HG02678 (cell line): ENCODE data around the gene GGT7.
"Not testable (repeated sequence)": the region's sequence is repeated elsewhere in the genome, so short reads cannot be mapped to it uniquely, and the experiment has no call there.

Experiments
- ATAC-seq: cut with Tn5 transposase; IDR thresholded peaks from one replicate; pipeline ENCODE4 v1.9.1; 2021; ENCODE audit warnings: mild to moderate bottlenecking, moderate library complexity; ENCODE audit not compliant: unreplicated experiment

Gene GGT7

DNA sequence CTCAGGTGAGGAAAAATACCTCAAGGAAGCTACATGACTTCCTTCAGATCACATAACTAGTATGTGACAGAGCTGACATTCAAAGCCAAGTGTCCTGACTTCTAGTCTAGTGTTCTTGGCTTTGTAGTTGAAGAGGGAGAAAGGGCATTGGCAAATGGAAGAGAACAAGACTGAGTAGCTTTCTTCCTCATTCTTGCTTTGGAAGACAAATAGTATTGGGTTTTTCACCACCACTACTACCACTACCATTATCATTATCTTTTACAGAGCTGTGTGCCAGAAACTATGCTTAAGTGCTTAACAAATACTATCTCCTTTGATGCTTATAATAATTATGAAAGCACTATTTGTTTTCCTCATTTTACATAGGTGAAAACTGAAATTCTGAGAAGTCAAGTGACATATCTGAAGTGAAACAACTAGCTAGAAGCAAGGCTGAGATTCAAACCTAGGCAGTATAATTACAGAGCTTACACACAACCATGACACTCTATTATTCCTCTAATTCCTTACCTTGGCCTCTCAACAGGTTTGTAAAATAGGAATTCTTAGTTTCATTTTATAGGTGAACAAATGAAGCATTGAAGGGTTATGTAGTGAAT is 10.5 kb upstream of the GGT7 start:
- no peak for ATAC-seq

DNA sequence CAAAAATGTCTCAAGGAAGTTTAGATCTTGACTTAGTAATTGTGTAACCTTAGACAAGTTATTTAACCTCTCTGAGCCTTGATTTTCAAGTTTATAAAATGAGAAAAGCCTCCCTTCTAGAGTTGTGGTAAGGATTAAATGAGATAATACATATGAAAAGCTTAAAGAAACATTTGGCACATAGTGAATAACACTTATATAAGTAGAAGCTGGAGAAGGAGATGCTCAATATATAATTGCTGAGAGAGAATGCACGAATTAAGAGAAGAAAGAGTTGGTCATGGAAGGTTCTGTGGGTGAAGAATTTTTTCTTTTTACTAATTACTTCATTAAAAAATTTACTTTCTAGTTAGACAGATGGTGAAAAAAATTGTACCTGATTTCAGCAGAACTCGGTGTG is 9.0 kb upstream of the GGT7 start:
- no peak for ATAC-seq

DNA sequence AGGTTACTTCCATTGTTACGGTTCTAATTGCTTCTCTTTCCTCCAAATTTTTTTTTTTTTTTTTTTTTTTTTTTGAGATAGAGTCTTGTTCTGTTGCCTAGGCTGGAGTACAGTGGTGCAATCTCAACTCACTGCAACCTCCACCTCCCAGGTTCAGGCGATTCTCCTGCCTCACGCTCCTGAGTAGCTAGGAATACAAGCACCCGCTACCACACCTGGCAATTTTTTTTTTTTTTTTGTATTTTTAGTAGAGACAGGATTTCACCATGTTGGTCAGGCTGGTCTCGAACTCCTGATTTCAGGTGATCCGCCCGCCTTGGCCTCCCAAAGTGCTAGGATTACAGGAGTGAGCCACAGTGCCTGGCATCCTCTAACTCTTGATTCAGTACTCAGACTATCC is 8.3 kb upstream of the GGT7 start:
- ATAC-seq, result not testable (repeated sequence)

DNA sequence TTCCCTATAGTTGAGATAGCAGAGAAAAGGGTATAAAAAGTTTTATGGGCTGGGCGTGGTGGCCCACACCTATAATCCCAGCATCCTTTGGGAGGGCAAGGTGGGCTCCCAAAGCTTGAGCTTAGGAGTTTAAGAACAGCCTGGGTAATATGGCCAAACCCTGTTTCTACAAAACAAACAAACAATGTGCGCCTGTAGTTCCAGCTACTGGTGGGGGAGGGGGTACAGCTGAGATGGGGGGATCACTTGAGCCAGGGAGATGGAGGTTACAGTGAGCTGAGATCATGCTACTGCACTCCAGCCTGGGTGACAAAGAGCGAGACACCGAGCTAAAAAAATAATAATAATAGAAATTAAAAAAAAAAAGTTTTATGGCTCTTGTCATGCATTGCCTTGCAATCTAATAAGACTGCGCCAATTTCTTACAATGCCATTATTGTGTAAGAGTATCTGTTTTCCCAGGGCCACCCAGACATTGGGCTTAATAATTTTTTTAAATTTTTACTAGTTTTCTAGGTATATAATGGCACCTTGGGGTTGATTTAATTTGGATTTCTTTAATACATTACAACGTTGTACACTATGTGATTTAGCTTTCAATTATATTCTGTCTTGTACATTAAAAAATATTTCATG is 7.7 kb upstream of the GGT7 start:
- no peak for ATAC-seq

DNA sequence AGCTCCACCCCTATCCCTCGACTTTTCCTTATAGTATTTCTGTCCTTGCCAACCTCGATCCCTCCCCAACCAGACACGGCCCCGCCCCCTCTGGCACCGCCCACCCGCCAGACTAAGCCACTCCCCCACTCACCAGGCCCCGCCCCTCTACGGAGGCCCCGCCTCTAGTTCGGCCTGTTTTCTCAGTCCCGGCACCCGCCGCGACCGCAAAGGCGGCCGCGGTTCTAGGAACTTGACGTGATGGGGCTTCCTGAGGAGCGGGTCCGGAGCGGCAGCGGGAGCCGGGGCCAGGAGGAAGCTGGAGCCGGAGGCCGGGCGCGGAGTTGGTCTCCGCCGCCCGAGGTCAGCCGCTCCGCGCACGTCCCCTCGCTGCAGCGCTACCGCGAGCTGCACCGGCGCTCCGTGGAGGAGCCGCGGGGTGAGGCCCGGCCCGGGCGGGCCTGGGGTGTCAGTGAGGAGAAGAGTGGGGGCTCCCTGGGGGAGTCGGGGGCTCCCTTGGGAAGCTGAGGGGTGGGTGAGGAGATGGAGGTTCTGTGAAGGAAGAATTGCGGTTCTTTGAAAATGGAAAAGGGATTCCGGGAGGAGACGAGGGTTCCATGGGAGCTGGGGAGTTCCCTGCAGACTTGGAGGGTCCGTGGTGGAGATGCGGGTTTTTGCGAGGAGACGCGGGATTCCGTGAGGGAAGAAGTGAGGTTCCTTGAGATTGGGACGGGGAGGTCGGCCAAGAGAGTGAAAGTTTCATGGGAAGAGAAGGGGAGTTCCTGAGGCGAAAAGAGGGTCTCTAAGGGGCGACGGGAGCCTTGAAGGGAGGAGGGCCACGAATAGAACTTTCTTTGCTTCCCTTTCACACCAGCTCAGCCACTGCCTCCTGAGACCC is 4.0 kb upstream of the GGT7 start, which contains the start of gene ACSS2:
TSS of gene ACSS2 (plus strand) at position 207 of the 877 bp plus-strand sequence. CDS start at position 241, 34 bp downstream.
- ATAC-seq, result peak; percentile 65

DNA sequence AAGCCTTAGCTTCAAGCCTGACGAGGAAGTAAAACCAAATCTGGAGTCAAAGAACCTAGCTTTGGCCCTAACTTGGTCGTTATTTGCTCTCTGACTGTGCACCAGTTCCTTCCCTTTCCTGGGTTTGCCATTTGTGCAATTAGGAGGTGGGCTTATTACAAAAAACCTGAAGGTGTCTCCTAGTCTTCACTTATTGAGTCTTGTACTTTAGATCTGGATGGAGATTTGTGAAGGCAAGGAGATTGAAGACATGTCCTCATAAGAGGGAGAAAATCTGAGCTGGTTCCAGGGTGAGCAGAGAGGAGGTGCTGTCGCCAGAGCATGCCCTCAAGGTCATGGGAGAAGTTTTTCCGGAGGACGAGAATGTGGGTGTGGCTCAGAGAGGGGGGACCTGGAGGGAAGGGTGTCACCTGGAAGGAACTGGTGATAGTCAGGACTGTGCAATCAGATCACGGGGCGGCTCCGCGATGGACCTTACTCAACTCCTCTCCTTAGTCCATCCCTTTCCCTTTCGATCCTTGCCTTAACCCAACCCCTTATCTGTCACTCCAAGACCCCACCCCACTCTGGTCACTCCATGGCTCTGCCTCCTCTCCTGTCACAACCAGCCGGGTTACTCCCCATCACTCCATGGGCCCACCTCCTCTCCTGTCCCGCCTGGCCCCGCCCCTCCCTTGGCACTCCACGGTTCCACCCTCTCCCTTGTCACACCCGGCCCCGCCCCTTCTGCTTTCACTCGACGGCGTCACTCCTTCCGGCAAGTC is 3.2 kb upstream of the GGT7 start:
- peak; percentile 54 for ATAC-seq

DNA sequence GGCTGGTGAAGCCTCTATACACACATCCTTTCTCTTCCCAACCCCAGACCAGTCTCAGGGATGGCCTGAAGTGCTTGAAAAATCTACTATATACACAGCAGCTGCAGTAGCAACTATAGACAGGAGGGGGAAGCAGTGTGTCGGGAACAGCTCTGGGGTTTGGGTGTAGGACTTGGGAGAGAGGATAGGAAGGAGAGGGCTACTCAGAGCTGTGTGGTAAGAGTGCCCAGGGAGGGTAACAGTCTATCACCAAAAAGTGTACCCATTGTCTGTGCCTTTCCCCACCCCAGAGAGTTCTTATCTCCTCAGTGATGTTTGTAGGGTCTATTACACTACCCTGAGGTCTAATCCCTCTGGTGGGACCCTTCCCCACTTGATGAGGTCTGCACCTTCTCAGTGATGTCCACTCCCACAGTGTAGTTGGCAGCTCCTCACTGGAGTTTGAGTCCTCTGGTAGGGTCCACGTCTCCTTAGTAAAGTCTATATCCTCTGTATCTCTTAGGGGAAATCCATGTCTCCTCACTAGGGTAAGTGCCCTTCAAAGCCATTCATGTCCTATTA is 1.5 kb upstream of the GGT7 start:
- no peak for ATAC-seq

DNA sequence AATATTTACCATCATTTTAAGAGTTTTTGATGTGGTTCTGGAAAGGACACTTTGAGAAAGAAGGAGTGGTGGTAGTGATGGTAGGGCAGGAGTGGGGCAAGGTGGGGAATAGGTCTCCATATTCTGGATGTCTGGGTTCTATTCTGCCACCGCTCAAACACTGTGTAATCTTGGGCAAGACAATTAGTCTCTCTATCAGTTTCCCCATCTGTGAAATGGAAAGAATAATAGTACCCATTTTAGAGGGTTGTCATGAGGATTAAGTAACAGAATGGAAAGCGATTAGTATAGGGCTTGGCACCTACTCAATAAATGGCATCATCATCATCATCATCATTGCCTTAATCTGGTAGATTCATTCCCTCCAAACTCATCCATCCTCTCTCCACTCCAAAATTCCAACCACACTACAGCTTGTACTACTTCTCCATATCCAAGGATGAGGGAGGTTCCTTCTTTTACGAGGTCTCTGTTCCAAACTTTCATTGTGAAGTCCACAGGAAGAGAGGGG is 982 bp upstream of the GGT7 start:
- no peak for ATAC-seq

DNA sequence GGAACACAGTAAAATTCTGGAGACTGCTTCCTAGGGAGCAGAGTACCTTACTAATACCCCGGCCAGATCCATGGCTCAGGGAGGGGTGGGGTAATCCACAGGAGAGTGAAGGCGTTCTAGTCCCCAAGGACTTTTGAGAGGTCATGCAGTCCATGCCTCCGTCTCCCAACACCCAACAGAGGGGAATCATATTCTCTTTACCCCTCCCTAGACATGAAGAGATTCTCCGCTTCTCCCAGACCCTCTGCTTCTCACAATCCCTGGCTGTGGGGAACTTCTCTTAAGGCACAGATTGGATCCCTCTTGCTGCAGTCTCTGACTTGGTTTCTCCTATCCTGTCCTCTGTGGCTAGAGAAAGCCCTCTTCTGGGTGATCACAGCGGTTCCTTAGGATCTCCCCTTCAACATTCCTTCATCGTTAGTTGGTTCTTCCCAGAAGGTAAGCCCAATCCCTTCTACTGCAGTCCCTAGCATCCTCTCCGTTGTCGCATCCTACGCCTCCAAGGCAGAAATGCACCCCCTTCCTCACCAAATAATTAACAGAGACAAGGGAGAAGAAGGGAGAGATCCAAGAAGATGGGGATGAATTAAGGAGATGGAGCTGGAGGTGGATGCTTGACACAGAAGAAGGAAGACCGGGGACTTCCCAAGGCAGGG is 562 bp downstream of the GGT7 start:
- ATAC-seq, result no peak

DNA sequence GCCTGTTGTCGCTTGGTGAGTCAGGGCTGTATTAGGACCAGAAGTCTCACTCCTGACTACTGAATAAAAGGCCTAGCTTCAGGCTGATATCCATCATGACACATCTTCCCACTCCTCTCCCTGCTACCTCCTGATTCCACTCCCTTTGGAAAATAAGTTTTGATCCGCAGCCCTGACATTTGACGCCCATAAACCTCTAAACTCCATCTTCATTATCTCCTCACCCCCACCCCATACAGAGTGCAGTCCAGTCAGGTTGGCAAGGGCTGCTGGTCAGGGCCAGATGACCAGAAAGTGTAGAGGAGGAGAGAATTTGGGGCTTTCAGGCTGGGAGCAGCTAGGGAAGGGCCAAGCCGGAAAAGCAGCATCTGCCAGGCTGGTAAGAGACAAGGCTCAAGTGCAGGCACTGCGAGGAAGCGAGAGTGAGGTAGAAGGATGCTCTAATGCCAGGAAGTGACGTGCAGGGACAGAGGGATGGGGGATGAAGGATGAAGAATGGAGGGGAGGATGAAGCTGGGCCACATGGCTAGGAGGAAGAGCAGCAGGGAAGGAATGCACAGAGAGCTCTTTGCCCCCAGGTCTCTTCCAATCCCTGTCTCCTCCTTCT is 1.2 kb downstream of the GGT7 start:
- ATAC-seq, result no peak

DNA sequence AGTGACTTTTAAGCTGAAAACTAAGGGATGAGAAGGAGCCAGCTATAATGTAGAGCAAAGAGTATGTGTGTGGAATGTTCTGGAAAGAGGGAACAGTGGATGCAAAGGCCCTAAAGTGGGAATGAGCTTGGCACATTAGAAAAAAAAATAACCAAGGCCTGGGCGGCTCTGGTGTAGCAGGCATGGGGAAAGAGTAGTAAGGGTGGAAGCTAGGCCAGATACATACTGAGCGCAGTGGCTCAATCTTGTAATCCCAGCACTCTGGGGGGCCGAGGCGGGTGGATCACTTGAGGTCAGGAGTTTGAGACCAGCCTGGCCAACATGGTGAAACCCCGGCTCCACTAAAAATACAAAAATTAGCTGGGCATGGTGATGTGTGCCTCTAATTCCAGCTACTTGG is 8.4 kb downstream of the GGT7 start:
- ATAC-seq, result no peak

DNA sequence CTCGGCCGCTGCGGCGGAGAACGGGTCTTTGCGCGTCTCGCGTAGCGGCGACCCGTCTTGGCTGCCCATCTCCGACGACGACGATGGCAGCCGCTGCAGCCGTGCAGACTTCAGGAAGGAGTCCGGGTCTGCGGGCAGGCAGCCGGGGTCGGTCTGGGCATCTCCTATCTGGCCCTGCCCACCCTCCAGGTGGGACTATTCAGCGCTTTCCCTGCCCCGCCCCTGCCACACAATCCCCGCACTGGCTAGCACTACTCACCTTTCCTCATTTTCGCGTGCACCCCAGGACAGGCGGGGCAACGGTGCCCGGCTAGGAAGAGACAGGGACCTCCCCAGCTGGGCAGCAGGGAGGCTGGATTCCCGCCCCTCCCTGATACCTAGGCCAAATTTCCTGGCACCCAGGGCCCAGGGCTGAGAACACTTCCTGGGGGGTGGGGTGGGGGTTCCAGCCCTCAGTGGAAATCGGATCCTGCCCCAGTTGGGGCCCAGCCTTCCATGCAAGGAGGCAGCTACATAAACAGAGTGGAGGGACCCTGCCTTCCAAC is 9.2 kb downstream of the GGT7 start:
- no peak for ATAC-seq

DNA sequence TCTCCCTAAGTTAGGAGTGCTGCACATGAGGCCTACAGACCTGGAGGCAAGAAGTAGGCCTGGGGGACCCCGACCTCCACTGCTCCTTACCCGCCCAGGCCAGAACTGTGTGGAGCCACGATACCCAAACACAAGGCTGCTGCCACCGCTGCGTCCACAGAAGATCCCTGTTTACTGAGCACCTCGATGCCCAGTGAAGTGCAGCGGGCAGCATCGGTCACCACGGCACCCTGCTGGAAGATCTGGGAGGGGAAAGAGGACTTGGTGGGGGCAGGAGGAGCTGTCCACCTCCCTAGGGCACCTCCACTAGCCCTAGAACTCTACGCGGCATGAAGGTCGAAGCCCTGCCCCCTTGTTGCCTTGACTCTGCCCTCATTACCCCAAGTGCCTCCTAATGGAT is 9.9 kb downstream of the GGT7 start:
- no peak for ATAC-seq

DNA sequence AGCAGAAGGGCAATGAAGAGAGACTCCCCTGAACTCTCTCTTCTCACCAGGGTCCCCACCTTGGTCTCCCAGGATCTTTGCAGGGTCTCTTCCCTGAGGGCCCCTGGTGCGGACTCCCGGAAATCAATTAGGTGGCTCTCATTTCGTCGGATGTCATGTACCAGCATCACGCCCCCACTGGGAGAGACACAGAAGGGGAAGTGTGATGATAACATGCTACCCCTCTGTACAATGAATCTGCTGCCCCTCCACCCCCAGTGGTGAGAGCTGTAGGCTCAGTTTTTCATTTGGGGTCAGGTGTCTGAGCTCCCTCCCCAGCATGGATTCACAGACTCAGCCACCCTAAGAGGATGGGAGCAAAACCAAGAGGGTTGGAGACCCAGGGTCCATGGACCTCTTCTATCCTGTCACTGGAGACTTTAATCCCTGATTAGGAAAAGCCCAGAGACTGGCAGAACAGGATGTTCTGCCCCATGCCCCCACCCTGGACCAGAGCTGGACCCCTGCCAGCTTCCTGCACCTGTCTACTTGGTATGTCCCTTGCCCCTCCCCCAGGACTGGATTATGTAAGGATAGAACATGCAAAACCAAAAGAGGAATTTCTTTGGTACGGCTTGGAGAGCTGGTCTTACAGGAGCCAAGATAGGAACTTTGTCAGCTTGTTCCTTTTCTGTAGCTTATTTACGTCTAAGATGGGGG is 11.1 kb downstream of the GGT7 start:
- no peak for ATAC-seq

DNA sequence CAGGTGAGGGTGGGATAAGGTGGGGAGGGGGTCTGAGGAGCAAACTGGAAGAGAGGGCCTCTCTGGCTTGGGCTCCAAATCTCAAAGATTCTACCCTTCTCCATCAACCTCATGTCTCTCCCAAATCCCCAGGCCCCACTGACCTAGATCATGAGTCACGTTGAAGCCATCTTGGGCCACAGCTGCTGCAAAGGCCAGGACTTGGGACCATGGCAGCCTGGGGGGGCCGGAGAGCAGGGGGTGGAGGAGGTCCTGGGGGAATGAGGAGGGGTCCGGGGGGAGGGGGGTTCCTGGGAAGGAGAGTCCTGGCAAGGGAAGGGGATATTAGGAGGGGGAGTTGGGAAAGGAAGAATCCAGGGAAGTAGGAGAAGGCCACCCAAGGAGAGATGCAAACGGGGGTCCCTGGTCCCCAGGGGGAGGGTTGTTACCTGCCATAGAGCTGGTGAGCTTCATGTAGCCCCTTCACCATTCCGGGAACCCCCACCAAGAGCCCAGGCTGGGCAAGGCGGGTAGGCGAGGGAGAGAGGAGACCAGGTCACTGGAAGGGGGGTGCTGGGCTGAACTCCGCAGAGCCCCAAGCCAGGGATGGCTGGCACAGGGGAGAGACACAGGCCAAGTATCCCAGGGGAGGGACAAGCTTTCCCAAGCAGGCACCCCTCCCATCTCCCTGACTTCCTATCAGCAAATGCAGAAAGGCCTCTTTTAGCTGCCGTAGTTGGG is 12.7 kb downstream of the GGT7 start:
- ATAC-seq, result no peak

DNA sequence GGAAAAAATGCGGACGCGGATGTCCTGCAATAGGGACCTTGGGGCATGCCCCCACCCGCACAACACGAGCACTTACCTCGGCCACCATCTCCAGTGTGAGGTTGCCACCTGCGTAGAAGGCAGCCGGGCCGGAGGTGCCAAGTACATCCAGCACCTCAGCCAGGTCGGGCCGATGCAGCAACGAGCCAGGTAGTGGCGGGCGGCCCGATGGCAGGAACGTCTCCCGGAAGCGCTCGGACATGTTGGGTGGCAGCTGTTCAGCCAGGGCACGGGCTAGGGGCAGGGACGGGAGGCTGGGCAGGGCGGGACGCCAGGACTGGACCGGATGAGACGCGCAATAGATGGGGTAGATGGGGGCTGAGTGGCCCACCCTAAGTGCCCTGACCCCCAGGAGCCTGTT is 13.3 kb downstream of the GGT7 start:
- no peak for ATAC-seq

DNA sequence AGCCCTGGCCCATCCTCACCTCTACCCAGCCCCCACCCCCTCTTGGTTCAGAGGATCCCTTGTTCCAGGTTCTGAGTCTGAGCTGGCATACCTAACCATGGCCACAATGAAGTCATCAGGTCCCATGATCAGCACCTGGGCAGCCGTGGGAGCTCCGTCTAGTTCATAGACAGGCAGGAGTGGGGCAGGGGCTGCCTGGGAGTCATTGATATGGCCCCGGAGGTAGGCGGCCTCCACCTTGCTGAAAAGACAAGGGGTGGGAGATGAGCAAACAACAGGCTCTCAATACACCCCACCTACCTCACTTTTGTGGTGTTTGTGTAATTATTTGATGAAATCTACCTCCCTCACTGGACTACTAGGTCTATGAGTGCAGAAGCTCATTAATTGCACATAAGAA is 20.4 kb downstream of the GGT7 start:
- ATAC-seq, result no peak

DNA sequence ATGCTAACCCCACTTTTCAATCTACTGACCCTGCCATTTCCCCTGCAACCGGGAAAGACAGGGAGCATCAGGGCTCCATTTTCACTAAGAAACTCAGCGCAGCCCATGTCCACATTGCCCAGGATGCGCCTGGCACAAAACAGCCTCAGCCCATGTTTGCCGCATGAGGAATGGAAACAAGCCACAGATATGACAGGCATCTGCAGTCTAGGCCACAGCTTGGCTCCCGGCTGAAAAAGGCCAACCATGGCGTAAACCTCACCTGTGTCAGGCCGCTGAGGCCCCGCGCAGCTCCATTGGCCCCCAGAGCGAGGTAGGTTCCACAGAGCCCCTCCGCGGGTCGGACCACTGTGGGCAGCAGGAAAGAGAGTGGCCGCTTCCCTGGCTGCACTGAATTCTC is 21.7 kb downstream of the GGT7 start:
- no peak for ATAC-seq
